ENCODE results near the gene MYOZ3. TPM values are rescaled to one million over a fixed set of nuclear protein-coding genes. Genes with fewer than 3 reads are reported as not detected.

MYOZ3 gene
- total RNA-seq, 1 experiment from 2014 or later = not detected

DNA sequence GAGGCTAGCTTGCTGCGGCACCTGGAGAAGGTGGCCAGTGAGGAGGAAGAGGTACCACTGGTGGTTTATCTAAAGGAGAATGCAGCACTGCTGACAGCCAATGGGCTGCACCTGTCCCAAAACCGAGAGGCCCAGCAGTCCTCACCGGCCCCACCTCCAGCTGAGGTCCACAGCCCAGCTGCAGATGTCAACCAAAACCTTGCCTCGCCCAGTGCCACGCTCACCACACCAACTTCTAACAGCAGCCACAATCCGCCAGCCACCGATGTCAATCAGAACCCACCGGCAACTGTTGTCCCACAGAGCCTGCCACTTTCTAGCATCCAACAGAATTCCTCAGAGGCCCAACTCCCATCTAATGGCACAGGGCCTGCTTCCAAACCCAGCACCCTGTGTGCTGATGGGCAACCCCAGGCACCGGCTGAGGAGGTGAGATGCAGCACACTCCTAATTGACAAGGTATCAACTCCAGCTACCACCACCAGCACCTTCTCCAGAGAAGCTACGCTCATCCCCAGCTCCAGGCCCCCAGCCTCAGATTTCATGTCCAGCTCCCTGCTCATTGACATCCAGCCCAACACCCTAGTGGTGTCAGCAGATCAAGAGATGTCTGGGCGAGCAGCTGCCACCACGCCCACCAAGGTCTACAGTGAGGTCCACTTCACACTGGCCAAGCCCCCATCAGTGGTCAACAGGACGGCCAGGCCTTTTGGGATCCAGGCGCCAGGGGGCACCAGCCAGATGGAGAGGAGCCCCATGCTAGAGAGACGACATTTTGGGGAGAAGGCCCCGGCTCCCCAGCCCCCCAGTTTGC, 12.6 kb upstream of the MYOZ3 start:
- Histone ChIP-seq H2AFZ (ENCODE audit: low read length) (no peak overlapping the region), H3K9me3 (ENCODE audit: low read length) (no peaks in the 10 kb centered on the region), H3K9ac (ENCODE audit: low read length) (no peak overlapping the region), H3K4me3 (ENCODE audit: low read length) (no peak overlapping the region), H3K27me3 (ENCODE audit: low read length) (no peaks in the 10 kb centered on the region), H3K79me2 (ENCODE audit: low read length) (peaks cover 25% of the 10 kb centered on the region), H3K4me2 (ENCODE audit: low read length) (no peak overlapping the region), H3K27ac (ENCODE audit: low read length) (no peak overlapping the region), H3F3A (ENCODE audit: low read length, unreplicated experiment) (no peaks in the 10 kb centered on the region), H4K20me1 (ENCODE audit: low read length) (no peaks in the 10 kb centered on the region), H3K36me3 (ENCODE audit: low read depth, low read length) (peaks cover 9% of the 10 kb centered on the region; the same call in 1 of the 2 replicates), H3K9me2 (replicated peaks; ENCODE audit: low read length) (no peaks in the 10 kb centered on the region), H3K4me1 (ENCODE audit: insufficient read depth, low read length) (peaks cover 23% of the 10 kb centered on the region)
- DNase-seq (no peak), ATAC-seq (no peak)
- ChIA-PET POLR2A (ENCODE audit: unreplicated experiment) (no interaction called here), CTCF (no interaction called here)
- intact Hi-C loops (cut with micrococcal nuclease) = no loop called here
- BruUV-seq (replicated peaks) = TSS peak; percentile 19
- no peak for TF ChIP-seq EZH2phosphoT487 (IDR thresholded peaks at IDR 0.05; ENCODE audit: borderline replicate concordance, low read length)
- TF ChIP-seq, protein P1, sequence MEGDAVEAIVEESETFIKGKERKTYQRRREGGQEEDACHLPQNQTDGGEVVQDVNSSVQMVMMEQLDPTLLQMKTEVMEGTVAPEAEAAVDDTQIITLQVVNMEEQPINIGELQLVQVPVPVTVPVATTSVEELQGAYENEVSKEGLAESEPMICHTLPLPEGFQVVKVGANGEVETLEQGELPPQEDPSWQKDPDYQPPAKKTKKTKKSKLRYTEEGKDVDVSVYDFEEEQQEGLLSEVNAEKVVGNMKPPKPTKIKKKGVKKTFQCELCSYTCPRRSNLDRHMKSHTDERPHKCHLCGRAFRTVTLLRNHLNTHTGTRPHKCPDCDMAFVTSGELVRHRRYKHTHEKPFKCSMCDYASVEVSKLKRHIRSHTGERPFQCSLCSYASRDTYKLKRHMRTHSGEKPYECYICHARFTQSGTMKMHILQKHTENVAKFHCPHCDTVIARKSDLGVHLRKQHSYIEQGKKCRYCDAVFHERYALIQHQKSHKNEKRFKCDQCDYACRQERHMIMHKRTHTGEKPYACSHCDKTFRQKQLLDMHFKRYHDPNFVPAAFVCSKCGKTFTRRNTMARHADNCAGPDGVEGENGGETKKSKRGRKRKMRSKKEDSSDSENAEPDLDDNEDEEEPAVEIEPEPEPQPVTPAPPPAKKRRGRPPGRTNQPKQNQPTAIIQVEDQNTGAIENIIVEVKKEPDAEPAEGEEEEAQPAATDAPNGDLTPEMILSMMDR (conservative IDR thresholded peaks at IDR 0.05; ENCODE audit: low read depth, low read length) = no peak
- no peak for TF ChIP-seq EZH2 (IDR thresholded peaks at IDR 0.05; ENCODE audit: low read length, unreplicated experiment)

DNA sequence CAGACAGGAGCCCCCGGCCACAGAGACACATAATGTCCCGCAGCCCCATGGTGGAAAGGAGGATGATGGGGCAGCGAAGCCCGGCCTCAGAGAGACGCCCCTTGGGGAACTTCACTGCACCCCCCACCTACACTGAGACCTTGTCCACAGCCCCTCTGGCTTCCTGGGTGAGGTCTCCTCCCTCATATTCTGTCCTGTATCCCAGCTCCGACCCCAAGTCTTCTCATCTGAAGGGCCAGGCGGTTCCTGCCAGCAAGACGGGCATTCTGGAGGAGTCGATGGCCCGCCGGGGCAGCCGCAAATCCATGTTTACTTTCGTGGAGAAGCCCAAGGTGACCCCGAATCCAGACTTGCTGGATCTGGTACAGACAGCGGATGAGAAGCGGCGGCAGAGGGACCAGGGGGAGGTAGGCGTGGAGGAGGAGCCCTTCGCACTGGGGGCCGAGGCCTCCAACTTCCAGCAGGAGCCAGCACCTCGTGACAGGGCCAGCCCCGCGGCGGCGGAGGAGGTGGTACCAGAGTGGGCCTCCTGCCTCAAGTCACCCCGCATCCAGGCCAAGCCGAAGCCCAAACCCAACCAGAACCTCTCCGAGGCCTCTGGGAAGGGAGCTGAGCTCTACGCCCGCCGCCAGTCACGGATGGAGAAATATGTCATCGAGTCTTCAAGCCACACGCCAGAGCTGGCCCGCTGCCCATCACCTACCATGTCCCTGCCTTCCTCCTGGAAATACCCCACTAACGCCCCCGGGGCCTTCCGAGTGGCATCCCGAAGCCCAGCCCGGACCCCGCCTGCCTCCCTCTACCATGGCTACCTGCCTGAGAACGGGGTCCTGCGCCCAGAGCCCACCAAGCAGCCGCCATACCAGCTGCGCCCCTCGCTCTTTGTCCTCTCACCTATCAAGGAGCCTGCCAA, 11.7 kb upstream of the MYOZ3 start:
- ATAC-seq (no peak), DNase-seq (no peak)
- BruUV-seq (replicated peaks) = no TSS peak
- Histone ChIP-seq H3K9me2 (replicated peaks; ENCODE audit: low read length) (no peaks in the 10 kb centered on the region), H3K36me3 (ENCODE audit: low read depth, low read length) (peaks cover 9% of the 10 kb centered on the region; the same call in 1 of the 2 replicates), H3K4me2 (ENCODE audit: low read length) (no peak overlapping the region), H3F3A (ENCODE audit: low read length, unreplicated experiment) (no peaks in the 10 kb centered on the region), H3K79me2 (ENCODE audit: low read length) (peaks cover 16% of the 10 kb centered on the region), H3K9me3 (ENCODE audit: low read length) (no peaks in the 10 kb centered on the region), H3K27me3 (ENCODE audit: low read length) (no peaks in the 10 kb centered on the region), H4K20me1 (ENCODE audit: low read length) (no peaks in the 10 kb centered on the region), H2AFZ (ENCODE audit: low read length) (no peak overlapping the region), H3K9ac (ENCODE audit: low read length) (no peak overlapping the region), H3K4me3 (ENCODE audit: low read length) (no peak overlapping the region), H3K27ac (ENCODE audit: low read length) (no peak overlapping the region), H3K4me1 (ENCODE audit: insufficient read depth, low read length) (peaks cover 16% of the 10 kb centered on the region)
- TF ChIP-seq EZH2phosphoT487 (IDR thresholded peaks at IDR 0.05; ENCODE audit: borderline replicate concordance, low read length) (no peak), EZH2 (IDR thresholded peaks at IDR 0.05; ENCODE audit: low read length, unreplicated experiment) (no peak)
- TF ChIP-seq, protein P1 (conservative IDR thresholded peaks at IDR 0.05; ENCODE audit: low read depth, low read length) = no peak
- intact Hi-C loops (cut with micrococcal nuclease) = loop anchor here (10.0 kb wide), 1 partner anchor 195 kb away; the partner anchor contains the start of gene IRGM
- ChIA-PET POLR2A (ENCODE audit: unreplicated experiment) (no interaction called here), CTCF (no interaction called here)

All from PC-3 (cell line).